Ishikawa (cell line): ENCODE results near the gene SYNGR2.

Experiments used
- CEBPB ChIP-seq: IDR thresholded peaks from 2 replicates; pipeline ENCODE4 v1.6.1; 2012
- CREB1 ChIP-seq: IDR thresholded peaks from 2 replicates; pipeline ENCODE4 v1.6.1; 2012; ENCODE audit warnings: low read depth
- EGR1 ChIP-seq: IDR thresholded peaks from 2 replicates; pipeline ENCODE4 v1.6.1; 2012
- EP300 ChIP-seq: IDR thresholded peaks from 2 replicates; pipeline ENCODE4 v1.6.1; 2012; ENCODE audit warnings: borderline replicate concordance
- FOXM1 ChIP-seq: IDR thresholded peaks from 2 replicates; pipeline ENCODE4 v1.6.1; 2012; ENCODE audit warnings: low read depth, borderline replicate concordance
- NFIC ChIP-seq: IDR thresholded peaks from 2 replicates; pipeline ENCODE4 v1.6.1; 2012
- RAD21 ChIP-seq: IDR thresholded peaks from 2 replicates; pipeline ENCODE4 v1.6.1; 2012; ENCODE audit warnings: low read depth
- REST ChIP-seq: IDR thresholded peaks from 2 replicates; pipeline ENCODE4 v1.6.1; 2012; ENCODE audit warnings: low read depth, mild to moderate bottlenecking
- TAF1 ChIP-seq: IDR thresholded peaks from 2 replicates; pipeline ENCODE4 v1.6.1; 2012; ENCODE audit warnings: low read depth, mild to moderate bottlenecking
- TCF12 ChIP-seq: IDR thresholded peaks from 2 replicates; pipeline ENCODE4 v1.6.1; 2012; ENCODE audit warnings: low read depth
- TEAD4 ChIP-seq: IDR thresholded peaks from 2 replicates; pipeline ENCODE4 v1.6.1; 2012
- USF1 ChIP-seq: IDR thresholded peaks from 2 replicates; pipeline ENCODE4 v1.6.1; 2012
- YY1 ChIP-seq: IDR thresholded peaks from 2 replicates; pipeline ENCODE4 v1.6.1; 2012; ENCODE audit warnings: low read depth
- ZBTB7A ChIP-seq: IDR thresholded peaks from 2 replicates; pipeline ENCODE4 v1.6.1; 2012; ENCODE audit warnings: low read depth
- TF ChIP-seq, protein P1 (sequence below): IDR thresholded peaks from 2 replicates; pipeline ENCODE4 v1.6.1; 2012

Gene SYNGR2

DNA sequence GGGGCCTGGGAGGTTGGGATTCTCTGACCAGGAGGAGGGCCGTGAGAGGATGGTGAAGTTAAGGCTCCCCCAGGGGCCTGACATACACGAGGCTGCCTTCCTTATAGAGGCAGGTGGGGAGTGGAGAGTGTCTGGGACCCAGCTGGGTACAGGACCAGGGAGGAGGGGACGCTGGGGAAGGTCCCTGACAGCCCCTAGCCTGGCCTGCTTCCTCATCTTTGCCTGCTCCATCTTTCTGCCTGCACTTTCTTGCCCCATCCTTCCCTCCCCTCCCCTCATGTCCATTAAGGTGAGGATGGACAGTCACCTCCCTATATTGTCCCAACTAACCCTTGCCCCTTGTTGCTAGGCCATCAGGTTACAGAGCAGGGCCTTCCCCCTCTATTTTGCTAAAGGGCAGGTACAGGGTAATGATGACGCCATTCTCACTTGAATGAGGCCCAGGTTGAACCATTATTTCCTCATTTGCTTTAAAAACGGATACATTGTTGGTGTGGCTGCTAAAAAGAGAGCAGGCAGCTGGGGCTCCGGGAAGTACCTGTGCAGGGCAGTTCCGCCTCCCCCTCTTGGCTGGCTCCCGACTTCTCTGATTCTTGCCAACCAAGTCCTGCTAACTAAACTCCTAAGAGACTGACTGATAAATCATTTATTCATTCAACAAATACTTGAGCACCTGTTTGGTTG lies 20.9 kb upstream of the SYNGR2 start:
- TF ChIP-seq TEAD4 (no peak), USF1 (no peak), CREB1 (no peak), TAF1 (no peak), EGR1 (no peak), TCF12 (no peak), EP300 (no peak), FOXM1 (no peak), REST (no peak), CEBPB (no peak), YY1 (no peak), ZBTB7A (no peak), NFIC (no peak), RAD21 (no peak)
- TF ChIP-seq, protein P1, sequence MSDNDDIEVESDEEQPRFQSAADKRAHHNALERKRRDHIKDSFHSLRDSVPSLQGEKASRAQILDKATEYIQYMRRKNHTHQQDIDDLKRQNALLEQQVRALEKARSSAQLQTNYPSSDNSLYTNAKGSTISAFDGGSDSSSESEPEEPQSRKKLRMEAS = no peak

- TF ChIP-seq NFIC (no peak), EP300 (no peak), TEAD4 (no peak), REST (no peak), EGR1 (no peak), RAD21 (no peak), USF1 (no peak), TAF1 (no peak), YY1 (no peak), ZBTB7A (no peak), FOXM1 (no peak), CEBPB (no peak), TCF12 (no peak), CREB1 (no peak)
- TF ChIP-seq, protein P1 = no peak
Measured at GRCh38 chr17:78148286-78149016, 19.9 kb upstream of the SYNGR2 start.

DNA sequence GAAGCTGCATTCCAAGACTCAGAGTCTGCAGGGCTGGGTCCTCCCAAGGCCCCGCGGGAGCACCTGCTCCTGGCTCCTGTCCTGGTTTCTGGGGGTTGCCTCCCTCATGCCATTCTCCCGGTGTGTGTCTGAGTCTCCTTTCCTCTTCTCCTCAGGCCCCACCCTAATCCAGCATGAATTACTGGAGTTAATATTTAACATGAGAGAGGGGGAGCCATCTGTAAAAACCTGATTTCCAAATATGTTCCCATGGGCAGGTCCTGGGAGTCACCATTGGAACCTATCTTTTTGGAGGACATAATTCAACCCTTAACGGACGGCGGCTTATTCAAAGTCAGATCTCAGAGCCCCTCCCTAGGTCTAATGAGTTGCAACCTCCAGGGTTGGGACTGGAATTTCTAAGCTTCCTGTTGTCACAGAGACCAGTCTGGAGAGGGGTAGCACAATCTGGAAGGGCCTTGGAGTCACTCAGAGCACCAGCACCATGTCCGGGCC lies 16.8 kb upstream of the SYNGR2 start:
- TF ChIP-seq TCF12 = no peak
- no peak for TF ChIP-seq EGR1
- no peak for TF ChIP-seq NFIC
- no peak for TF ChIP-seq REST
- no peak for TF ChIP-seq RAD21
- no peak for TF ChIP-seq EP300
- no peak for TF ChIP-seq TAF1
- TF ChIP-seq CREB1 = no peak
- TF ChIP-seq FOXM1 = no peak
- TF ChIP-seq CEBPB = no peak
